Activated T-helper 9 cell treated with anti-CD3 and anti-CD28 coated beads, Interleukin-2, amount 50 U/mL, for 16 hours (primary cell): ENCODE measurements around the gene ZNF331.
"Not testable (repeated sequence)": the region's sequence is repeated elsewhere in the genome, so short reads cannot be mapped to it uniquely, and the experiment has no call there.

Source experiments
- DNase-seq: peaks from one replicate; pipeline ENCODE4 v3.0.0-alpha.2; 2020; ENCODE audit warnings: low read depth

ZNF331 gene

GRCh38 chr19:53537521-53538377 is at the start of gene ZNF331:
Gene ZNF331, plus strand, starts transcription at chr19:53538145. Its CDS starts 31,232 bp downstream, at chr19:53569377.
- peak; percentile 85 for DNase-seq

GRCh38 chr19:53492153-53492552 is 45.8 kb upstream of the ZNF331 start:
- no peak for DNase-seq

GRCh38 chr19:53497311-53498023 is 40.5 kb upstream of the ZNF331 start:
- DNase-seq, result not testable (repeated sequence)

- DNase-seq, result not testable (repeated sequence)
Measured at GRCh38 chr19:53498024-53498395, 39.9 kb upstream of the ZNF331 start.

GRCh38 chr19:53503151-53503550 is 34.8 kb upstream of the ZNF331 start:
- not testable (repeated sequence) for DNase-seq

GRCh38 chr19:53503671-53504364 is 34.1 kb upstream of the ZNF331 start:
- not testable (repeated sequence) for DNase-seq

- not testable (repeated sequence) for DNase-seq
Measured at GRCh38 chr19:53504365-53504703, 33.6 kb upstream of the ZNF331 start.

- DNase-seq, result no peak
Measured at GRCh38 chr19:53504885-53505284, 33.1 kb upstream of the ZNF331 start.

GRCh38 chr19:53506728-53507127 is 31.2 kb upstream of the ZNF331 start:
- DNase-seq, result no peak

GRCh38 chr19:53507523-53508442 is 30.2 kb upstream of the ZNF331 start:
- DNase-seq, result no peak

GRCh38 chr19:53509443-53509842 is 28.5 kb upstream of the ZNF331 start:
- no peak for DNase-seq

- no peak for DNase-seq
Measured at GRCh38 chr19:53509845-53510244, 28.1 kb upstream of the ZNF331 start.

- DNase-seq, result no peak
Measured at GRCh38 chr19:53511357-53511756, 26.6 kb upstream of the ZNF331 start.

GRCh38 chr19:53511933-53512374 is 26.0 kb upstream of the ZNF331 start:
- DNase-seq, result peak; percentile 19

- not testable (repeated sequence) for DNase-seq
Measured at GRCh38 chr19:53515047-53515446, 22.9 kb upstream of the ZNF331 start.

GRCh38 chr19:53517114-53517741 is 20.7 kb upstream of the ZNF331 start:
- DNase-seq, result no peak

- DNase-seq, result no peak
Measured at GRCh38 chr19:53518121-53518520, 19.8 kb upstream of the ZNF331 start.

GRCh38 chr19:53518716-53519115 is 19.2 kb upstream of the ZNF331 start:
- no peak for DNase-seq

- no peak for DNase-seq
Measured at GRCh38 chr19:53519446-53519845, 18.5 kb upstream of the ZNF331 start.

- DNase-seq, result no peak
Measured at GRCh38 chr19:53520163-53520546, 17.8 kb upstream of the ZNF331 start.
